GM18907 (cell line): ENCODE measurements around the gene SUCO.
"Not testable (repeated sequence)": the region's sequence is repeated elsewhere in the genome, so short reads cannot be mapped to it uniquely, and the experiment has no call there.

ENCODE experiments used
- ATAC-seq: cut with Tn5 transposase; IDR thresholded peaks from one replicate; pipeline ENCODE4 v1.9.1; 2021; ENCODE audit warnings: mild to moderate bottlenecking, moderate library complexity; ENCODE audit not compliant: unreplicated experiment

The SUCO gene

DNA sequence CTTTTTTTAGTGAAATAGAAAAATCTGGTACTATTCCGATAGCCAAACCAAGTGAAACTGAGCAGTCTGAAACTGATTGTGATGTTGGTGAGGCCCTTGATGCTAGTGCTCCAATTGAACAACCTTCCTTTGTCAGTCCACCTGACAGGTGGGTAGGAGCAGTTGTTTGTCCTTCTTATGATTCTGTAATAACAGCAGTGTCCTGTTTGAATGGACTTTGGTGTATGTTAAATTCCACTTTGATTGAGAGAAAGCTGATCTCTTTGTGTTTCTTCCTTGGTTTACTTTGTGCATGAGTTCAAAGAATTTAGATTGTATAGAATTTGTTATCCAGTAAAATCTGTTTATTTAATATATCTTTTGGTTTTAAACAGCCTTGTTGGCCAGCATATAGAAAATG is 24.3 kb downstream of the SUCO start:
- ATAC-seq: no peak

GRCh38 chr1:172559572-172560210 is 26.7 kb downstream of the SUCO start:
- ATAC-seq: no peak

GRCh38 chr1:172561252-172561651 is 28.3 kb downstream of the SUCO start:
- no peak for ATAC-seq

GRCh38 chr1:172566196-172566997 is 33.4 kb downstream of the SUCO start:
- ATAC-seq: no peak

GRCh38 chr1:172567720-172568119 is 34.8 kb downstream of the SUCO start:
- no peak for ATAC-seq

DNA sequence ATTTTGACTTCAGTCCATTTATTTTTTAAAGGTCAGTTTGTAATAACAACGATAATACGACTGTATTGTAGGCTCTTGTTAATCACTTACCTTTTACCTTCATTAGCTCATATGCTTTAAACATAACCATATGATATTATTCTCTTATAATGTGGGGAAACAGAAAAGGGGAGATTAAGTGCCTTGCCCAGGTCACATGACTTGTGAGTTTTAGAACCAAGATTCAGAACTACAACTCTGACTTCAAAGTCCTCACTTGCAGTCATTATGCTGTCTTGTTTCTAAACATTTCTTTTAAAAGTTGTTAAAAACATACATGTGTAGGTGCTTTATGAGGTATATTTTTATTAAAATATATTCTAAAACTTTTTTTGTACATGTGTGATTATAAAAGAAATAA is 41.1 kb downstream of the SUCO start:
- no peak for ATAC-seq

DNA sequence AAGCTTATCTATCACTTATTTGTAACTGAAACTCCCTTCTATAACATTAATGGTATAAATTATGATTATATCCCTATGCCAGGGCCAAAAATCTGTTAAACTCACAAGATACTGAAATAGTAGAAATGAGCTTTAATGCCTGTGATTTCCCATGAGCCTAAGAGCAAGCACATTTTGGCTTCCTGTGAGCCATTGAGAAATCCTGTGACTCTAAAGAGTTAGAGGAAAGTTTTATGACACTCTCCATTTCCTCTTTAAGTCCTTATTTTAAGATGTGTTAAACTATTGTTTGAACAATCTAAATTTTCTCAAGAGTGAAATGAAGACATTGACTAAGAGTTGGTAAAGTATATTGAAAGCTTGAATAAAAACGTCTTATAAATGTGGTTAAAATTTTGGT is 45.6 kb downstream of the SUCO start:
- no peak for ATAC-seq

DNA sequence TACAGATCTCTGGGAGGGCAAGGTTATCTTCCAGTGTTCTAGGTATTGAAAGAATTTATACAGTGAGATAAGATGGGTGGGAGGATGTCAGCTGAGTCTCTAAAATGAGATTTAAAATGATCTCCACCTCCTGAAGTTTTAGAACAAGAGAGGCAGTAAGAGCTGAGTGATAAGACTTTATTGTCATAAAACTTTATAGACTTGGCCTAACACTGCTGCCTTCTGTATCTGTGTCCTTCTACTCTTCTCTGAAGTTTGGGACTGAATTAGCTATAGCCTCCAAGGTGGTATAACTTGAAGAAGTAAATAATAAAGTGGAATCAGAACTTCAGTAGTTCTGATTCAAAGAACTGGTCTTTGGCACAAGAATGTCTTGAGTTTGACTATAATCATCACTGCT is 48.3 kb downstream of the SUCO start:
- ATAC-seq: no peak

GRCh38 chr1:172581779-172582178 is 48.8 kb downstream of the SUCO start:
- no peak for ATAC-seq

GRCh38 chr1:172582889-172583288 is 49.9 kb downstream of the SUCO start:
- no peak for ATAC-seq

DNA sequence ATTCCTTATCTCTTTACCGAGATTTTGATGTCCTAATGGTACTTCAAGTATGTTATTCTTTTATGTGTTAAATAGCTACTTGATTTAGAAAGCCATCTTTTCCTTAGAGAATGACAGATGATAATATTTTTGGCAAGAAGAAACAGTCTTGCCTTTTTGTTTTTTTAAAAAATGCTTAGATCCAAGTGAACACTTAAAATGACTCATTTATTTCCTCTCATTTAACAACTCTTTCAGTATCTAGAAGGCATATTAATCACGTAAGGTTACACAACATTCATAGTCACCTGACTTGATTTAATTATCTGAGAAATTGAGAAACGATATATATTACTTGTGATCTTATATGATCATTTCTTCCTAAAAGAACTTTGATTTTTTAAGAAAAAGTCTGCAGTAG is 52.4 kb downstream of the SUCO start:
- no peak for ATAC-seq

GRCh38 chr1:172585861-172586260 is 52.9 kb downstream of the SUCO start:
- ATAC-seq: no peak

DNA sequence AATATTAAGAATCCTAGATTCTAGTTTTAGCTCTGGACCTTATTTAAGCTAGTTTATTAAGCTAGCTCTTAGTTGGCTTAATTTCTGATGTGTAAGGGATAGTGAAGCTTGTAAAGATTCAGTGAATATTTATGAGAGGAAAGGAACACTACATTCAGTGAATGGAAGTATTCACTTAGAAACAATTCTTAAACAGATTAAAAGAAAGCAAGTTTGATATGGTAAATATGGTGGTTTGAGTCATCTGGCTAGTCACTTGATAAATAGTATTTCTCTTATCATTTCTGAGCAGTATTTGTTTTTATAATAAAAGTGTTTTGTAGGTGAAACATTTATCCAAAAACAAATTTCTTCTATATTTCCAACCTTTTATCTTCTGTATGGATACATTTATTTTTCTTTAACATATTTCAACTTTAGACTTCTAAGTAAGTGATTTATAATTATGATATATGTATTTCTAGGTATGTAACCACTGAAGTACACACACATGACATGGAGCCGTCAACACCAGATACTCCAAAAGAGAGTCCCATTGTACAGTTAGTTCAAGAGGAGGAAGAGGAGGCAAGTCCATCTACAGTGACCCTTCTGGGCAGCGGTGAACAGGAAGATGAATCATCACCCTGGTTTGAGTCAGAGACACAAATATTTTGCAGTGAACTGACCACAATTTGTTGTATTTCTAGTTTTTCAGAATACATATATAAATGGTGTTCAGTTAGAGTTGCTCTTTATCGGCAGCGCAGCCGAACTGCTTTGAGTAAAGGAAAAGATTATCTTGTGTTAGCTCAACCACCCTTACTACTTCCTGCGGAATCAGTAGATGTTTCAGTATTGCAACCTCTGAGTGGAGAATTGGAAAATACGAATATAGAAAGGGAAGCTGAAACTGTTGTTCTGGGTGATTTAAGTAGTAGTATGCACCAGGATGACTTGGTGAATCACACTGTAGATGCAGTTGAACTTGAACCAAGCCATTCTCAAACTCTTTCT is 55.6 kb downstream of the SUCO start:
- no peak for ATAC-seq

GRCh38 chr1:172589553-172589952 is 56.6 kb downstream of the SUCO start:
- ATAC-seq: no peak

- not testable (repeated sequence) for ATAC-seq
These were observed 58.5 kb downstream of the SUCO start for GRCh38 chr1:172591429-172591828.

- ATAC-seq: not testable (repeated sequence)
These were observed 62.1 kb downstream of the SUCO start for GRCh38 chr1:172595066-172595465.

GRCh38 chr1:172596782-172597181 is 63.8 kb downstream of the SUCO start:
- ATAC-seq: not testable (repeated sequence)

DNA sequence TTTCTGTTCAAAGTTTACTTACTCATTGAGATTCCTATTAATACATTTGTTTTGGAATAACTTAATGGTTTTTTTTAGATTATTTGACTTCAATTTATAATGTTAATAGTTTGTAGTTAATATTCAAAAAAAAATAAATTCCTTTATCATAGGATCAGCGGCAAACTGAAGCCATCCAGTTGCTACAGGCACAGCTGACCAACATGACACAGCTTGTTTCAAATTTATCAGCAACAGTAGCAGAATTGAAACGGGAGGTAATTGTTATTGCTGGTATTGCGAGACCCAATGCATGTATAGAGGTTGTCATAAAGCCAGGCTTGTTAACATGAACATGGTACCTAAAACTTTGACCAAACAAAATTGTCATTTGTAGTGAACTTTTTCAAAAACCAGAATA is 67.0 kb downstream of the SUCO start:
- ATAC-seq: no peak

DNA sequence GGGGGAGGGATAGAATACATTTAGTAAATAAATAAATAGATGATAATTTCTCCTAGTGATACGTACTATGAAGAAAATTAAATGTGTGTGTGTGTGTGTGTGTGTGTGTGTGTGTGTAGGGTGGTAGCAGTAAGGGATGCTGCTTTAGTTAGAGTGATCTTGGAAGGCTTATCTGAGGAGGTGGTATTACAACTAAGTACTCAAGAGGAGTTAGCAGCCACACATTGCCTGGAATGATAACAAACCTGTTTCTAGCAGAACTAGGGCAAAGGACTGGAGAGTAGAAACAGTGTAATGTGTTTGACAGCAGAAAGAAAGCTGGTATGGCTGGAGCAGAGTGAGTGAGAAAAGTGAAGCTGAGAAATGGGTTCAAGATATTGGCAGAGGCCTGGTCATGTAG is 67.7 kb downstream of the SUCO start:
- ATAC-seq: no peak

GRCh38 chr1:172601046-172601630 is 68.2 kb downstream of the SUCO start:
- no peak for ATAC-seq

GRCh38 chr1:172602706-172603105 is 69.8 kb downstream of the SUCO start:
- ATAC-seq: no peak
